Measurements from ENCODE around the gene CEP295NL.
"Not testable (repeated sequence)": the region's sequence is repeated elsewhere in the genome, so short reads cannot be mapped to it uniquely, and the experiment has no call there.

CEP295NL gene

GRCh38 chr17:78873519-78874340, 29.3 kb downstream of the CEP295NL start:
- no peaks in the 10 kb centered on the region for H3K27me3 Mint-ChIP-seq
- H3K27ac Mint-ChIP-seq: no peak overlapping the region
- peaks cover 14% of the 10 kb centered on the region for H3K4me1 Mint-ChIP-seq
- no peak for ATAC-seq
- DNase-seq: no peak
- no peaks in the 10 kb centered on the region for H3K9me3 Mint-ChIP-seq
- no peak overlapping the region for H3K4me3 Mint-ChIP-seq

- H3K4me1 Mint-ChIP-seq: peaks cover 6% of the 10 kb centered on the region
- ATAC-seq: no peak
- DNase-seq: no peak
- no peak overlapping the region for H3K27ac Mint-ChIP-seq
- H3K4me3 Mint-ChIP-seq: no peak overlapping the region
- H3K9me3 Mint-ChIP-seq: no peaks in the 10 kb centered on the region
- no peaks in the 10 kb centered on the region for H3K27me3 Mint-ChIP-seq
These were observed 30.5 kb downstream of the CEP295NL start for GRCh38 chr17:78872486-78872885.

GRCh38 chr17:78870621-78871020, 32.4 kb downstream of the CEP295NL start:
- Mint-ChIP-seq H3K9me3 (no peaks in the 10 kb centered on the region), H3K27ac (no peak overlapping the region)

GRCh38 chr17:78868391-78868790, 34.6 kb downstream of the CEP295NL start:
- DNase-seq: no peak
- Mint-ChIP-seq H3K9me3 (no peaks in the 10 kb centered on the region), H3K27ac (no peak overlapping the region), H3K4me1 (peaks cover 6% of the 10 kb centered on the region), H3K27me3 (no peaks in the 10 kb centered on the region), H3K4me3 (no peak overlapping the region)
- no peak for ATAC-seq

More at GRCh38 chr17:78870621-78871020, 32.4 kb downstream of the CEP295NL start:
- ATAC-seq (no peak), DNase-seq (no peak)
- peaks cover 5% of the 10 kb centered on the region for H3K4me1 Mint-ChIP-seq
- H3K27me3 Mint-ChIP-seq: no peaks in the 10 kb centered on the region
- no peak overlapping the region for H3K4me3 Mint-ChIP-seq

GRCh38 chr17:78867046-78867445, 36.0 kb downstream of the CEP295NL start:
- not testable (repeated sequence) for DNase-seq, H3K27me3 Mint-ChIP-seq, H3K4me3 Mint-ChIP-seq, H3K4me1 Mint-ChIP-seq, ATAC-seq, H3K9me3 Mint-ChIP-seq
- H3K27ac Mint-ChIP-seq: peak overlapping the region in 1 of 2 donors; percentile 2

- Mint-ChIP-seq H3K27me3 (no peaks in the 10 kb centered on the region), H3K4me3 (no peak overlapping the region), H3K4me1 (peaks cover 6% of the 10 kb centered on the region), H3K9me3 (no peaks in the 10 kb centered on the region), H3K27ac (no peak overlapping the region)
- peak; percentile 58 for ATAC-seq
- DNase-seq: peak; percentile 55 to 59
These were observed 37.2 kb downstream of the CEP295NL start for GRCh38 chr17:78865682-78866390.

- Mint-ChIP-seq H3K4me3 (no peak overlapping the region), H3K27me3 (no peaks in the 10 kb centered on the region), H3K4me1 (peaks cover 6% of the 10 kb centered on the region), H3K9me3 (no peaks in the 10 kb centered on the region), H3K27ac (no peak overlapping the region)
- DNase-seq (no peak), ATAC-seq (no peak)
These were observed 38.9 kb downstream of the CEP295NL start for GRCh38 chr17:78864117-78864516.

- no peak overlapping the region for H3K27ac Mint-ChIP-seq
- H3K9me3 Mint-ChIP-seq: no peaks in the 10 kb centered on the region
- DNase-seq (no peak), ATAC-seq (no peak)
- peaks cover 6% of the 10 kb centered on the region for H3K4me1 Mint-ChIP-seq
- H3K4me3 Mint-ChIP-seq: no peak overlapping the region
- H3K27me3 Mint-ChIP-seq: no peaks in the 10 kb centered on the region
These were observed 40.7 kb downstream of the CEP295NL start for GRCh38 chr17:78862073-78863023.

GRCh38 chr17:78861229-78861628, 41.8 kb downstream of the CEP295NL start:
- Mint-ChIP-seq H3K27ac (no peak overlapping the region), H3K27me3 (no peaks in the 10 kb centered on the region), H3K4me3 (no peak overlapping the region), H3K4me1 (peaks cover 6% of the 10 kb centered on the region), H3K9me3 (no peaks in the 10 kb centered on the region)
- ATAC-seq: no peak
- no peak for DNase-seq

GRCh38 chr17:78859051-78859450, 44.0 kb downstream of the CEP295NL start:
- no peak overlapping the region for H3K27ac Mint-ChIP-seq
- H3K27me3 Mint-ChIP-seq: no peaks in the 10 kb centered on the region
- DNase-seq: no peak
- H3K4me3 Mint-ChIP-seq: no peak overlapping the region
- ATAC-seq: no peak
- no peaks in the 10 kb centered on the region for H3K4me1 Mint-ChIP-seq
- no peaks in the 10 kb centered on the region for H3K9me3 Mint-ChIP-seq

- DNase-seq: no peak
- Mint-ChIP-seq H3K4me1 (no peaks in the 10 kb centered on the region), H3K27me3 (no peaks in the 10 kb centered on the region), H3K4me3 (no peak overlapping the region), H3K27ac (no peak overlapping the region), H3K9me3 (no peaks in the 10 kb centered on the region)
- ATAC-seq: no peak
These were observed 45.7 kb downstream of the CEP295NL start for GRCh38 chr17:78857266-78857665.

- no peaks in the 10 kb centered on the region for H3K4me1 Mint-ChIP-seq
- no peak for DNase-seq
These were observed 47.3 kb downstream of the CEP295NL start for GRCh38 chr17:78855561-78856165.

GRCh38 chr17:78854508-78854907, 48.5 kb downstream of the CEP295NL start:
- no peaks in the 10 kb centered on the region for H3K27me3 Mint-ChIP-seq
- H3K4me3 Mint-ChIP-seq: no peak overlapping the region
- H3K4me1 Mint-ChIP-seq: no peaks in the 10 kb centered on the region
- ATAC-seq: no peak
- no peak for DNase-seq
- H3K9me3 Mint-ChIP-seq: no peaks in the 10 kb centered on the region
- H3K27ac Mint-ChIP-seq: no peak overlapping the region

More at GRCh38 chr17:78855561-78856165, 47.3 kb downstream of the CEP295NL start:
- no peaks in the 10 kb centered on the region for H3K9me3 Mint-ChIP-seq
- H3K4me3 Mint-ChIP-seq: no peak overlapping the region
- peak overlapping the region in 1 of 2 donors; percentile 48 for H3K27ac Mint-ChIP-seq
- no peak for ATAC-seq
- no peaks in the 10 kb centered on the region for H3K27me3 Mint-ChIP-seq

GRCh38 chr17:78853926-78854394, 49.0 kb downstream of the CEP295NL start:
- H3K4me3 Mint-ChIP-seq: no peak overlapping the region
- H3K9me3 Mint-ChIP-seq: no peaks in the 10 kb centered on the region
- DNase-seq: no peak
- no peaks in the 10 kb centered on the region for H3K4me1 Mint-ChIP-seq
- no peak overlapping the region for H3K27ac Mint-ChIP-seq
- no peaks in the 10 kb centered on the region for H3K27me3 Mint-ChIP-seq
- no peak for ATAC-seq

GRCh38 chr17:78852709-78853121, 50.3 kb downstream of the CEP295NL start:
- no peak for ATAC-seq
- H3K27me3 Mint-ChIP-seq: no peaks in the 10 kb centered on the region
- no peak overlapping the region for H3K27ac Mint-ChIP-seq
- no peak for DNase-seq
- no peaks in the 10 kb centered on the region for H3K4me1 Mint-ChIP-seq
- no peaks in the 10 kb centered on the region for H3K9me3 Mint-ChIP-seq
- H3K4me3 Mint-ChIP-seq: no peak overlapping the region
